HCT116 (cell line): ENCODE measurements around the gene ADAM15. TPM values are rescaled to one million over a fixed set of nuclear protein-coding genes. Genes with fewer than 3 reads are reported as not detected.

Source experiments
- ATAC-seq: fragments of 200-7000 bp; cut with Tn5 transposase; 2 replicates; pipeline ENCODE4 v1.9.1; 2020; ENCODE audit warnings: mild to moderate bottlenecking, moderate library complexity
- BruUV-seq: library from RNA; stranded (reverse); fragments of 400-500 nt; replicated peaks from 2 replicates; lab custom pipeline; 2021; lab: Mats Ljungman, UMichigan
- CTCF ChIA-PET: fragments of 300-600 bp; sonication (Branson Sonifier 250); formaldehyde crosslinking; loops from one replicate; lab custom pipeline; 2021; ENCODE audit warnings: antibody characterized with exemption; lab: Charles Lee
- POLR2A ChIA-PET: fragments of 300-600, 350-600 bp; sonication (Branson Sonifier 250); formaldehyde crosslinking; loops from one replicate; lab custom pipeline; 2021; ENCODE audit warnings: antibody characterized with exemption; lab: Charles Lee
- RAD21 ChIA-PET, 2 experiments: fragments of 300-600 bp; sonication (Branson Sonifier 250); formaldehyde crosslinking; loops; one replicate each; lab custom pipeline; 2023; ENCODE audit warnings: low total read pairs in 2 of 2; ENCODE audit not compliant: uncharacterized antibody in 2 of 2, unreplicated experiment in 2 of 2, low non-redundant PET in 1 of 2; lab: Charles Lee
- DNase-seq: peaks from one replicate; pipeline ENCODE4 v3.0.0-alpha.2; 2010; ENCODE audit warnings: low read depth, low spot score
- H2AFZ ChIP-seq: fragments of 200-600 bp; shearing (Covaris generic), sonication (generic); 2 replicates; pipeline ENCODE4 v1.6.1; 2017; ENCODE audit warnings: low read depth, mixed run types, mixed read lengths, antibody characterized with exemption, low read length; ENCODE audit not compliant: poor library complexity, severe bottlenecking
- H3K27ac ChIP-seq: 2 replicates; pipeline ENCODE4 v1.5.1; 2012; ENCODE audit warnings: low read depth, low read length
- H3K27me3 ChIP-seq: fragments of 200-600 bp; sonication (generic); 2 replicates; pipeline ENCODE4 v1.6.1; 2016; ENCODE audit warnings: mixed run types, low read length, mixed read lengths; ENCODE audit not compliant: insufficient read depth
- H3K36me3 ChIP-seq, 2 experiments: fragments of 200-500 bp in 1 of 2; fragments of 200-600 bp in 1 of 2; sonication (Bioruptor generic) in 1 of 2; sonication (generic) in 1 of 2; 2 replicates each; pipeline versions ENCODE4 v1.5.1 to v1.6.1; 2014 to 2016; ENCODE audit warnings: low read length in 2 of 2, inconsistent platforms in 1 of 2, mixed read lengths in 1 of 2, mixed run types in 1 of 2; ENCODE audit not compliant: insufficient read depth in 2 of 2, control insufficient read depth in 1 of 2
- H3K4me1 ChIP-seq, 2 experiments: fragments of 200-600 bp in 1 of 2; sonication (generic) in 1 of 2; 2 replicates each; pipeline versions ENCODE4 v1.5.1 to v1.6.1; 2012 to 2017; ENCODE audit warnings: low read length in 2 of 2, inconsistent platforms in 1 of 2, mild to moderate bottlenecking in 1 of 2, mixed read lengths in 1 of 2, mixed run types in 1 of 2, moderate library complexity in 1 of 2; ENCODE audit not compliant: insufficient read depth in 2 of 2, control insufficient read depth in 1 of 2
- H3K4me2 ChIP-seq: fragments of 200-600 bp; sonication (generic); 2 replicates; pipeline ENCODE4 v1.6.1; 2017; ENCODE audit warnings: mixed run types, low read length, mixed read lengths
- H3K4me3 ChIP-seq, 2 experiments: fragments of 200-600 bp in 1 of 2; sonication (generic) in 1 of 2; replicated peaks in 1 of 2; 2 replicates each; pipeline ENCODE4 v1.5.1; 2011 to 2016; ENCODE audit warnings: low read length in 2 of 2, control low read depth in 1 of 2, low read depth in 1 of 2, mild to moderate bottlenecking in 1 of 2, mixed read lengths in 1 of 2, mixed run types in 1 of 2
- H3K79me2 ChIP-seq: fragments of 200-600 bp; sonication (generic); 2 replicates; pipeline ENCODE4 v1.6.1; 2017; ENCODE audit warnings: mild to moderate bottlenecking, mixed run types, low read length, moderate library complexity, mixed read lengths; ENCODE audit not compliant: insufficient read depth
- H3K9ac ChIP-seq: fragments of 200-600 bp; sonication (generic); 2 replicates; pipeline ENCODE4 v1.6.1; 2016; ENCODE audit warnings: low read length, mixed read lengths
- H3K9me2 ChIP-seq: fragments of 200-600 bp; sonication (generic), shearing (Covaris generic); 2 replicates; pipeline ENCODE4 v1.6.1; 2017; ENCODE audit warnings: mixed run types, mild to moderate bottlenecking, moderate library complexity; ENCODE audit not compliant: insufficient read depth
- H3K9me3 ChIP-seq, 2 experiments: fragments of 200-500 bp in 1 of 2; fragments of 200-600 bp in 1 of 2; sonication (Bioruptor generic) in 1 of 2; sonication (generic) in 1 of 2; 2 replicates each; pipeline ENCODE4 v1.6.1; 2014 to 2017; ENCODE audit warnings: low read length in 2 of 2, mixed read lengths in 2 of 2, inconsistent platforms in 1 of 2, low read depth in 1 of 2, mild to moderate bottlenecking in 1 of 2, mixed run types in 1 of 2, moderate library complexity in 1 of 2; ENCODE audit not compliant: control insufficient read depth in 1 of 2, insufficient read depth in 1 of 2
- H4K20me1 ChIP-seq: fragments of 200-600 bp; sonication (generic), shearing (Covaris generic); 2 replicates; pipeline ENCODE4 v1.6.1; 2017; ENCODE audit warnings: mixed run types, mild to moderate bottlenecking, moderate library complexity; ENCODE audit not compliant: insufficient read depth
- ATF3 ChIP-seq: IDR thresholded peaks from 2 replicates; pipeline ENCODE4 v1.6.1; 2012
- CEBPB ChIP-seq: IDR thresholded peaks from 2 replicates; pipeline ENCODE4 v1.6.1; 2012; ENCODE audit warnings: low read depth
- CTCF ChIP-seq, 3 experiments: fragments of 200-600 bp in 1 of 3; sonication (generic) in 1 of 3; IDR thresholded peaks in 2 of 3; conservative IDR thresholded peaks in 1 of 3; 2 replicates each; pipeline ENCODE4 v1.5.1; 2012 to 2017; ENCODE audit warnings: low read depth in 2 of 3, low read length in 2 of 3, antibody characterized with exemption in 1 of 3, borderline replicate concordance in 1 of 3, control low read depth in 1 of 3, mild to moderate bottlenecking in 1 of 3, mixed read lengths in 1 of 3, mixed run types in 1 of 3, moderate library complexity in 1 of 3; ENCODE audit not compliant: insufficient read depth in 1 of 3
- EGR1 ChIP-seq: IDR thresholded peaks from 2 replicates; pipeline ENCODE4 v1.6.1; 2012; ENCODE audit warnings: low read depth
- ELF1 ChIP-seq: IDR thresholded peaks from 2 replicates; pipeline ENCODE4 v1.6.1; 2012; ENCODE audit warnings: low read depth, borderline replicate concordance
- EZH2phosphoT487 ChIP-seq: fragments of 200-600 bp; IDR thresholded peaks from 2 replicates; pipeline ENCODE4 v1.6.1; 2018; ENCODE audit warnings: antibody characterized with exemption, borderline replicate concordance
- MAX ChIP-seq: IDR thresholded peaks from 2 replicates; pipeline ENCODE4 v1.6.1; 2012
- POLR2AphosphoS5 ChIP-seq: IDR thresholded peaks from 2 replicates; pipeline ENCODE4 v1.6.1; 2011; ENCODE audit warnings: mild to moderate bottlenecking, low read depth, low read length, moderate library complexity
- RAD21 ChIP-seq: IDR thresholded peaks from 2 replicates; pipeline ENCODE4 v1.6.1; 2012; ENCODE audit warnings: low read depth, mild to moderate bottlenecking
- REST ChIP-seq: IDR thresholded peaks from 2 replicates; pipeline ENCODE4 v1.6.1; 2012; ENCODE audit warnings: low read depth
- SIN3A ChIP-seq: IDR thresholded peaks from 2 replicates; pipeline ENCODE4 v1.6.1; 2012; ENCODE audit warnings: low read depth
- TCF7L2 ChIP-seq: IDR thresholded peaks from 2 replicates; pipeline ENCODE4 v1.7.0; 2011; ENCODE audit warnings: borderline replicate concordance, inconsistent platforms; ENCODE audit not compliant: insufficient read depth, insufficient read length; ENCODE audit errors: extremely low read depth
- YY1 ChIP-seq: IDR thresholded peaks from 2 replicates; pipeline ENCODE4 v1.6.1; 2011; ENCODE audit warnings: low read length, low read depth, moderate library complexity, mild to moderate bottlenecking; ENCODE audit not compliant: insufficient replicate concordance; ENCODE audit errors: extremely low read depth
- ZBTB33 ChIP-seq: IDR thresholded peaks from 2 replicates; pipeline ENCODE4 v1.6.1; 2011; ENCODE audit warnings: mild to moderate bottlenecking, low read length, moderate library complexity; ENCODE audit not compliant: insufficient replicate concordance; ENCODE audit errors: extremely low read depth
- ZNF274 ChIP-seq: fragments of 200-500 bp; sonication (Bioruptor generic); IDR thresholded peaks from 2 replicates; pipeline ENCODE4 v1.6.1; 2014; ENCODE audit warnings: mild to moderate bottlenecking, low read depth, low read length, inconsistent platforms
- intact Hi-C: fragments of 100-400 bp; cut with micrococcal nuclease; formaldehyde crosslinking; loops from 2 replicates; pipeline ENCODE4 v1.10.0; 2022
- total RNA-seq: library from RNA; stranded (reverse); gene quantifications from one replicate; pipeline ENCODE4 v1.2.1, GENCODE V29; 2021; ENCODE audit not compliant: unreplicated experiment

The ADAM15 gene
- total RNA-seq, 1 experiment from 2014 or later = 149 TPM

GRCh38 chr1:155066777-155067176, 15.7 kb downstream of the ADAM15 start:
- H3K9me2 ChIP-seq = no peaks in the 10 kb centered on the region
- H3K27ac ChIP-seq = no peak overlapping the region
- POLR2A ChIA-PET = interaction anchor here (1.4 kb wide), 1 partner anchor 18 kb away, joined by 3 read pairs; no protein-coding TSS in a partner anchor
- no TSS peak for BruUV-seq
- H3K36me3 ChIP-seq = peaks cover 0 to 13% of the 10 kb centered on the region in 2 experiments; a peak in 2 of 4 replicates
- CTCF ChIA-PET = interaction anchor here (6.7 kb wide), 1 partner anchor 19 kb away, joined by 44 read pairs; no protein-coding TSS in a partner anchor
- H3K79me2 ChIP-seq = 0 out of 2 replicates have a peak, but pooled peaks cover 5% of the 10 kb centered on the region
- no peak for DNase-seq
- no peaks in the 10 kb centered on the region for H4K20me1 ChIP-seq
- ATAC-seq = no peak
- RAD21 ChIA-PET = no interaction called here
- H3K9me3 ChIP-seq = no peaks in the 10 kb centered on the region
- H2AFZ ChIP-seq = no peak overlapping the region
- no peak overlapping the region for H3K9ac ChIP-seq
- H3K27me3 ChIP-seq = no peaks in the 10 kb centered on the region
- H3K4me3 ChIP-seq = no peak overlapping the region
- intact Hi-C loops = no loop called here
- H3K4me1 ChIP-seq = peaks cover 30 to 50% of the 10 kb centered on the region in 2 experiments
- no peak overlapping the region for H3K4me2 ChIP-seq
- TF ChIP-seq CEBPB (no peak), EGR1 (no peak), YY1 (no peak), REST (no peak), TCF7L2 (no peak), EZH2phosphoT487 (no peak), ZNF274 (no peak), ZBTB33 (no peak), ATF3 (no peak), CTCF (IDR thresholded peaks at IDR 0.05 in 2 of 3, conservative IDR thresholded peaks at IDR 0.05 in 1 of 3; ENCODE audit: borderline replicate concordance in 1 of 3, insufficient read depth in 1 of 3, low read depth in 2 of 3, low read length in 2 of 3) (no peak), POLR2AphosphoS5 (no peak), SIN3A (no peak), RAD21 (no peak), ELF1 (no peak), MAX (no peak)
